ENCODE measurements around the gene HOXD3. TPM values are rescaled to one million over a fixed set of nuclear protein-coding genes. Genes with fewer than 3 reads are reported as not detected.

The HOXD3 gene
- total RNA-seq, 6 experiments from 2014 or later, result 0.25 to 0.38 (median 0.25) TPM; not detected in 3

- Mint-ChIP-seq H3K36me3 (ENCODE audit: low read depth) (no peaks in the 10 kb centered on the region; the same call in 1 of the 2 replicates), H3K4me3 (no peak overlapping the region; the same call in 1 of the 2 replicates), H3K27me3 (ENCODE audit: insufficient read depth) (peaks cover 65% of the 10 kb centered on the region), H3K9me3 (no peaks in the 10 kb centered on the region), H3K4me1 (ENCODE audit: low read depth) (peaks cover 17% of the 10 kb centered on the region; the same call in 1 of the 2 replicates), H3K27ac (no peak overlapping the region)
- no peak for DNase-seq
- no peak for TF ChIP-seq CTCF (IDR thresholded peaks at IDR 0.05)
Observed at GRCh38 chr2:176148751-176149421, 8.2 kb upstream of the HOXD3 start.

DNA sequence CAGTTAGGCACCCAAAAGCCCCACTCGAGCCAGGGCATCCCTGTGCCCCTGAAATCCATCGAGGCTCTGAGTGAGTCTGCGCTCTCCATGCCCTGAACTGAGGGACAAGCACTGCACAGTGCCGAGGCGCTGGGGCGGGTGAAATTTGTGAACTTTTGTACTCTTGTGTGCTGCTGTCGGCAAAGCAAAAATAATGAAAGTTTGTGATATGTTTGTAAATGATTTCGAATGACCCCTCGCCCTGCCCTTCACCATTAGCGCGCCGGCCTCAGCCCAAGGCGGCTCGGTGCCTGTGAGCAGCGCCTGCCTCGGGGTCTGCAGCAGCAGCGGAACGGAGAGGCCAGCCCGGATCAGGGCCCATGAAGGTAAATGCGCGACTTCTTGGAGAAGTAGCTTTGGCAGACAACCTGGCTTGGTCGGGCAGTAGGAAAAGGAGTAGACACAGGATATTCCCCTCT lies 7.6 kb upstream of the HOXD3 start:
- no peak overlapping the region for H3K4me3 Mint-ChIP-seq
- no peak for TF ChIP-seq CTCF (IDR thresholded peaks at IDR 0.05)
- H3K36me3 Mint-ChIP-seq (ENCODE audit: low read depth), result no peaks in the 10 kb centered on the region; the same call in 1 of the 2 replicates
- peaks cover 17% of the 10 kb centered on the region; the same call in 1 of the 2 replicates for H3K4me1 Mint-ChIP-seq (ENCODE audit: low read depth)
- peaks cover 72% of the 10 kb centered on the region for H3K27me3 Mint-ChIP-seq (ENCODE audit: insufficient read depth)
- no peaks in the 10 kb centered on the region for H3K9me3 Mint-ChIP-seq
- no peak for DNase-seq
- no peak overlapping the region for H3K27ac Mint-ChIP-seq

DNA sequence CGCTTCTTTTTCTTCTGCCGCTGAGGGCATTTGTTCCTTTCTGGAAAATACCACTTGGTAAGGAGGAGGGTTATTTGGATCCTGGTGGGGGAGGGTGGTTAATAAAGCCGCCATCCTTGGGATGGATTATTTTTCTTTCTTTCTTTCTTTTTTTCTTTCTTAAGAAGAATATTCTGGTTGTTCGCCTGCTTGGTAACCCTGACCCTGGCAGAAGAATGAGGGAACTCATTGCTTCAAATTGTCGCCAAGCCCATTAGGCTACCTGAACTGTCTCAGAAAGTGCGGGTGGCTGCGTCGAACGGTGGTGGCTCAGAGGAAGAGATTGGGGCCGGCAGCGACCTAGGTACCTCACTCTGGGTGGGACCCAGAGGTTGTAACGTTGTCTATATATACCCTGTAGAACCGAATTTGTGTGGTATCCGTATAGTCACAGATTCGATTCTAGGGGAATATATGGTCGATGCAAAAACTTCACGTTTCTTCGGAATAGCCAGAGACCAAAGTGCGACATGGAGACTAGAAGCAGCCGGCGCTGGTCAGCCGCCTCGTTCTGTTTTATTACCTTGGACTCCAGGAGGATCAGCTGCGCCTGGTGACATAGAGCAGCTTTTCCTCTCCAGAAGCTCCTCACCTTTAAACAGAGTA lies 7.0 kb upstream of the HOXD3 start:
- Mint-ChIP-seq H3K27me3 (ENCODE audit: insufficient read depth) (peaks cover 73% of the 10 kb centered on the region), H3K9me3 (no peaks in the 10 kb centered on the region), H3K36me3 (ENCODE audit: low read depth) (no peaks in the 10 kb centered on the region; the same call in 1 of the 2 replicates), H3K27ac (no peak overlapping the region), H3K4me3 (no peak overlapping the region), H3K4me1 (ENCODE audit: low read depth) (peaks cover 17% of the 10 kb centered on the region; the same call in 1 of the 2 replicates)
- no peak for TF ChIP-seq CTCF (IDR thresholded peaks at IDR 0.05)
- no peak for DNase-seq

- H3K4me1 Mint-ChIP-seq (ENCODE audit: low read depth), result peaks cover 17% of the 10 kb centered on the region; the same call in 1 of the 2 replicates
- peaks cover 71% of the 10 kb centered on the region for H3K27me3 Mint-ChIP-seq (ENCODE audit: insufficient read depth)
- H3K4me3 Mint-ChIP-seq, result no peak overlapping the region; the same call in 1 of the 2 replicates
- no peaks in the 10 kb centered on the region for H3K9me3 Mint-ChIP-seq
- no peaks in the 10 kb centered on the region; the same call in 1 of the 2 replicates for H3K36me3 Mint-ChIP-seq (ENCODE audit: low read depth)
- no peak for DNase-seq
- no peak for TF ChIP-seq CTCF (IDR thresholded peaks at IDR 0.05)
- H3K27ac Mint-ChIP-seq, result no peak overlapping the region
Observed at GRCh38 chr2:176150584-176151441, 6.3 kb upstream of the HOXD3 start.
